ENCODE measurements around the gene LCP2.

Gene LCP2

DNA sequence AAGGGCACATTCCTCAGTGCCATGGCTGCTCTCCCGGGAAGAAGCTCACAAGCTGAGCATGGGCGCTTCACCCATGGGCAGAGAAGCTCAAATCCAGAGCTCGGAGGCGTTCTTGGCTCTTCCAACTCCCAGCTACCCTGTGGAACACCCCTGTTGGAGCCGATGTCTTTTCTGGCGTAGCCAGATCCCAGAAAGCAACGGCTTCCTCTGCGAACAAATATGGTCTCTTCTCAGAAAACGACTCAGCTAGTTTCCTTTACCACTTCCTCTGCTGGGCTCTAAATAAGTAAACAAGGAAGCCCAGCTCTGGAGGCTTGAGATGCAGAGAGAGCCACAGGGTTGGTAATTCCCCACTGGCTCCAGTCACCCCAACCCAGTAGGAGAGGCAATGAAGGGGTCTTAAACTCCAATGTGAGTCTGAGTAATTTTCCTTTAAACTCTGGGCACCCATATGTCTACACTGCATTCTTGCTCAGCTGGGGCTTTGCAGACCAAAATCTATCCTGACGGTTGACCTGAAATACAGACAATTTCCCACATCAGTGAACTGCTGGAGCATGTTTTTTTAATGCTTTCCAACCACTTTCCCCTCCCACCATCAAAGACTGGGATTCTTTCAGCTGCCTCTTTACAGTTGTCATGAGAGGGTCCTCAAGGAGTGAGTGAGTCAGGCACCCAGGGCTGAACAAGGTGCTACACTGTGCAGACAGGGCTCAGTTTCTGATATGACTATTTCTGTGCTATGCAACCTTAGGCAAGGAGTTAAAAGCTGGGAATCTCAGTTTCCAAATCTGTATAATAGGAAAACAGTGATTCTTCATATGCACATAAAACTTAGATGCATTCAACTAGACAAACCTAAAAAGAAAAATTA, at the start of gene LCP2:
Gene LCP2, minus strand, starts transcription at position 189 of the 874 bp plus-strand sequence. Its CDS starts 166 bp downstream, at position 23.
- DNase-seq (ENCODE audit: low spot score): no peak

- no peak for DNase-seq (ENCODE audit: low spot score)
Measured at GRCh38 chr5:170347022-170347567, 49.5 kb upstream of the LCP2 start.

DNA sequence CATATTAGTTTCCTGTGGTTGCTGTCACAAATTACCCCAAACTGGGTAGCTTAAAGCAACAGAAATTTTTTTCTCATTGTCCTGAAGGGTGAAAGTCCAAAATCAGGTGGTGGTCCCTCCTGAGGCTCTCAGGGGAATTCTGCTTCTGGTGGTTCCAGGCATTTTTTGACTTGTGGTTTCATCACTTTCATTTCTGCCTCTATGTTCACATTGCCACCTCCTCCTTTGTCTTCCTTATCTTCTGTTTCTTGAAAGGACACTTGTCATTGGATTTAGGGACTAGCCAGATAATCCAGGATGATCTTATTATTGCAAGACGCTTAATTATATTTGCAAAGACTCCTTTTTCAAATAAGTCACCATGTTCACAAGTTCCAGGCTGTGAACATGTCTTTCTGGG, 48.4 kb upstream of the LCP2 start:
- DNase-seq (ENCODE audit: low spot score): no peak

GRCh38 chr5:170343177-170343576, 45.6 kb upstream of the LCP2 start:
- DNase-seq (ENCODE audit: low spot score): no peak

GRCh38 chr5:170342153-170342725, 44.7 kb upstream of the LCP2 start:
- DNase-seq (ENCODE audit: low spot score): no peak

DNA sequence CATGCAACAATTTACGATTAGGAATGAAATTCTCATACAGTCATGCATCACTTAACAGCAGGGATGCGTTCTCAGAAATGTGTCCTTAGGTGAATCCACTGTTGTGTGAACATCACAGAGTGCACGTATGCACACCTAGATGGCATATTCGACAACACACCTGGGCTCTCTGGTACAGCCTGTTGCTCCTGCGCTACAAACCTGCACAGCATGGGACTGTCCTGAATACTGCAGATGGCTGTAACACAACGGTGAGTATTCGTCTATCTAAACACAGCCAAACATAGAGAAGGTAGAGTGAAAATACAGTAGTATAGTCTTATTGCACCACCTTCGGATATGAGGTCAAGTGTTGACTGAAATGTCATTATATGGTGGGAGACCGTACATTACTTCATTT, 44.0 kb upstream of the LCP2 start:
- DNase-seq (ENCODE audit: low spot score): no peak

- DNase-seq (ENCODE audit: low spot score): no peak
Measured at GRCh38 chr5:170339780-170340167, 42.2 kb upstream of the LCP2 start.

DNA sequence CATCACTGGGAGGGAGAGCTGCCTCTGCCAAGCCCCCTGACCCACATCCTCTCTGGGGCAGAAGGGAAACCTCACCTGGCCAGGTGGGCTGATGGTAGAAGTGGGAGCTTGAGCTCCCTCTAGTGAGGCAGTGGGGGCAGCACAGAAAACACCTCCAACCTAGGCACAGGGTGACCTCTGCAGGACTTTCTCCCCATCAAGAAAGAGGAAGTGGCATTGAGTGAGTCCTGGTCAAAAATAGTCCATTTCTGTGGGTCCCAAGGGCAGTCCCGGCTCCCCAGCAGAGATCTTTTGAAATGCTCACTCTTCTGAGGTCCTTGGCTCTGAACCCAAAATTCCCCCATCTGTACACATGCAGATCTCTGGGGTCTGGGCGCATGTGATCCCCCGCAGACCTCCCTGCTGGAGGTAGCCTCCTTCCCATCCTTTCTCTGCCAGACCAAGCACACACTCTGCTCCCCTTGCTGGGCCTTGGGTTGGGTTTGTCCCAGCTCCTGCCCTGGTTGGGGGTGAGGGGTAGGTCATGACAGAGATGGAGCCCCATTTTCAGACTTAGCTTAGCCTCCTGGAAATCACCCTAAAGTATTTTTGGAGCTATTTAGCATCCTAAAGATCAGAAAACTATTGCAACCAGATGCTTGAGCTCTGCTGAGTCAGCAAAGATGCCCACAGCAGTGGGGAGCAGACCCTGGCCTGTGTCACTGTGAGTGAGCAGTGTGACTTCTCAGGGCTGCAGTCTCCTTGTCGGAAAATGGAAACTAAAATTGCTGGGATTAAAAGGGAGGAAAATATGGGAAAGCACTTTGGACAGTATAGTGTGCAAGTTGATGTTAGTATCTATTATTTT, 41.6 kb upstream of the LCP2 start:
- DNase-seq (ENCODE audit: low spot score): peak; percentile 61

DNA sequence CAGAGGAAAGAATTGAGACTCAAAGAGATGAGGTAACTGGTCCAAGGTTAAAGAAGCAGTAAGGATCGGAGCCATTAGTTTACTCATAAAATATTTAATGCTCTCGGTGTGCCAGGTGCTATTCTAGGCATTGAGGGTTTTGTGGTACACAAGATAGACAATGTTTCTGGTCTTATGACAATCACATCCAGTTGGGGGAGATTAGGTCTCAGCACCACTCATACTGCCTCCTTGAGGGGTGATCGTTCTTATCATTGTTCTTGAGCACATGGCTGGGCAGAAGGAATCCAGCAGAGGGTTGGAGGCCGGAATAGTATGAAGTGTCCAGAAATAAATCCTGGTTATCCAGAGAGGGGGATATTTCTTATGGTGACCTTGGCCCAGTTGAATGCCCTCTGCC, 40.7 kb upstream of the LCP2 start:
- DNase-seq (ENCODE audit: low spot score): no peak

GRCh38 chr5:170337045-170337733, 39.6 kb upstream of the LCP2 start:
- no peak for DNase-seq (ENCODE audit: low spot score)

DNA sequence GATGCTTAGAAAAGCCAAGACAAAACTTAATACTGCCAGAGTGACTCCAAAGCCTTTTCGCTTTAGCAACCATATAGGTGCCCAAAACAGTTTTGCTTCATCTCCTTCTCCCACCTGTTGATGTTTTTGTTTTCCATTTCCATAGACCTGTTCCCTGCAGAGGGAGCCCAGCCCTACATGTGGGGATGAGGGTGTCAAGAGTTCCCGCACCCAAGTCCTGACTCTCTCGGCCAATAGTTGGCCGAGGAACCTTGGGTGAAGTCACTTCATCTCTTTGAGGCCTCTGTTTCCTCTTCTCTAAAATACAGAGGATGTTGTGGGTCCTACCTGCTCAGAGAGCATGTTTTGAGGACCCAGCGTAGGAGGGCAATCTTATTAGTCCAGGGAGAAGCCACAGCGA, 38.5 kb upstream of the LCP2 start:
- no peak for DNase-seq (ENCODE audit: low spot score)

DNA sequence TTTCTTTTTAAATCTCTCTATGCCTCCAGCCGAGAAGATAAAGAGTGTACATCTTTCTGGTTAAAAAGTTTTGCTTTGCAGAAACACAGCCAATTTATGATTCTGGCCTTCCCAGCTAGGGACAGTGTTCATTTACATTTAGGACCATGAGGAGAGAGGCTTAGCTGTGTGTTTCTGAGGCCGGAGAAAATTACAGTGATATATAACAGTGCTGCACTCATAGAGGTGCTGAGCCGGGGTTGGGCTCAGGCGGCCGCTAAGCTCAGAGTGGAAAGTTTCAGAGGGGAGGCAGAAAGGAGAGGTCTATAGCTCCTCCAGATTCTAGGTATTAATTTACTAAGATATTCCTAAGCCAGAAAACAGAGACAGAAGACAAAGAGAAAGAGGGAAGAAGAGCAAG, 37.0 kb upstream of the LCP2 start:
- no peak for DNase-seq (ENCODE audit: low spot score)

- no peak for DNase-seq (ENCODE audit: low spot score)
Measured at GRCh38 chr5:170333161-170333910, 35.8 kb upstream of the LCP2 start.

- DNase-seq (ENCODE audit: low spot score): no peak
Measured at GRCh38 chr5:170332058-170332457, 34.5 kb upstream of the LCP2 start.

DNA sequence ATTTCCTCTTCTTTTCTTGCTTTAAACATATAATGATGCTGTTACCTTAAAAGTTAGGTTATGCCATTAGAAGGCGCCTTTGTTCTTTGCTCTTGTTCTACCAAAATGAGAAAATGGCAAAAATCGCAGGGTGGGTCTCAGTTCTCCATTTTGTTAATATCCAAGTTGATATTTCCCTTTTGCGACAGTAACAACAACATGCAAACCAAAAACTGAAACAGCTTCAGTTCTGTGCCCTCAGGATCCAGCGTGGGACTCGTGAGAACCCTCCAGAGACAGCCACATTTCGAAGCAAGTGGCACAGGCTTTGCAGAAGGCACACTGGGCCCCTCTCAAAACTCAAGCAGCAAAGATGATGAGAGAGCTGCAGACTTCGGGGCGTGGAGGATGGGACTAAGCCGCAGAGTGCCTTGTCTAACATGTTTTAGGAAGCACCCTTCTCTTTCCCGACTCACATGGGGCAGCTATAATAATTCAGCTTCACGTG, 33.0 kb upstream of the LCP2 start:
- DNase-seq (ENCODE audit: low spot score): no peak

GRCh38 chr5:170329524-170329923, 31.9 kb upstream of the LCP2 start:
- DNase-seq (ENCODE audit: low spot score): no peak

DNA sequence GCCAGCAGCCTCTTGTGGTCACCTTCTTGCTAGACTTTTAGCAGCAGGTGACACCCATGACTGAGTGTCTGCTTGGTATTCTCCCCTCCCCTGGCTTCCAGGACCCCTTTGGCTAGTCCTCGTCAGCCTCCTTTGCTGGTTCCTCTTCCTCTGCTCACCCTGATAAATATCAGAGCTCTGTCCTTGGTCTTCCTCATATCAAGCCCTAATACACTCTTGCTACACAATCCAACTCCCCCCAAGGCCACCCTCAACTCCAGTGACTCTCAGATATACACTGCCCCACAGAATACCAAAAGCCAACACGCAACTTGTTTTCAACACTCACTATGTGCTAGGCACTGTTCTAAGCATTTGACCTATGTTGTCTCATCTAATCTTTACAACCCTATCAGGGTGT, 30.3 kb upstream of the LCP2 start:
- no peak for DNase-seq (ENCODE audit: low spot score)

GRCh38 chr5:170327168-170327567, 29.6 kb upstream of the LCP2 start:
- DNase-seq (ENCODE audit: low spot score): no peak

- no peak for DNase-seq (ENCODE audit: low spot score)
Measured at GRCh38 chr5:170319301-170319700, 21.7 kb upstream of the LCP2 start.

DNA sequence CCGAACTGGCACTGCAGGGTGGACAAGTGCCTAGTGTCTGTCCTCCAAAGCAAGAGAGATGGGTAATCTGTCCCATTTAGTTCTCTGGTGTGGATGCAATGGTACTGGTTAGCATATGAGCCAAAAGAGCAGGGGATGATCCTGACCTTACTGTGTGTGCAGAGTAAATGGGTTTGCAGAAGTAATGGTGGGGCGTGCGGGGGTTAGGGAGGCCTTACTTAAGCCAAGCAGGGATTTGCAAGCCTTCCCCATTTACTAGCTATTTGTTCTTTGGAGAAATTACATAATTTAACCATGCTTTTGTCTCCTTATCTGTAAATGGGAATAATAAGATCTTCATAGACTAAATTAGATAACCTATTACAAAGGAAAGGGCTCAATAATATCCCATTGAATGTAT, 19.9 kb upstream of the LCP2 start:
- no peak for DNase-seq (ENCODE audit: low spot score)

DNA sequence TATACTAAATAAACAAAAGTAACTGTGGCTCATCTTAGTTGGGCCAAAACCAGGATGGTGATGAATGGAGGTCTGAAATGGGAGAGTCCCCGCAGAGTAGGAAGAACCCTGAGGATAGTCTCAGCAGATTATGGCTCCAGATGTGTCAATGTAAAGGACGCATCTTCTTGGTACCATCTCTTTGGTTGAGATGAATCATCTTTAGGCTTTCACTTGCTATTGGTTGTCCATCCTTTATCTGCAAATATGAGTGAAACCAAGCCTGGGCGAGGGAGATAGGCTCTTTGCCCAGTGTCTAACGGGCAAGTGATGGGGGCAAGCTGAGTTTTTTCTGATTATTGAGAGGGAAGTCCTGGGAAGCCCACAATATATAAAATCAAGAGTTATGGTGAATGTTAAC, 19.4 kb upstream of the LCP2 start:
- DNase-seq (ENCODE audit: low spot score): peak; percentile 43
